HAP-1 (cell line): ENCODE data around the gene PEX14.
"Not testable (repeated sequence)": the region's sequence is repeated elsewhere in the genome, so short reads cannot be mapped to it uniquely, and the experiment has no call there.

Source experiments
- DNase-seq, 2 experiments: peaks; one replicate each; pipeline ENCODE4 v3.0.0-alpha.2; 2016 to 2020; ENCODE audit warnings: low spot score in 2 of 2
- H3K27me3 ChIP-seq: fragments of 250-450 bp; sonication (Bioruptor Pico); 2 replicates; pipeline ENCODE4 v1.5.1; 2020; ENCODE audit warnings: low read depth, mild to moderate bottlenecking, moderate library complexity
- H3K36me3 ChIP-seq: fragments of 250-450 bp; sonication (Bioruptor Pico); replicated peaks from 2 replicates; pipeline ENCODE4 v1.5.1; 2020; ENCODE audit warnings: mild to moderate bottlenecking
- H3K4me1 ChIP-seq: fragments of 250-450 bp; sonication (Bioruptor Pico); 2 replicates; pipeline ENCODE4 v1.5.1; 2020; ENCODE audit warnings: mild to moderate bottlenecking
- H3K4me3 ChIP-seq: fragments of 250-450 bp; sonication (Bioruptor Pico); 2 replicates; pipeline ENCODE4 v1.5.1; 2020; ENCODE audit warnings: mild to moderate bottlenecking, moderate library complexity
- H3K9me3 ChIP-seq: fragments of 250-450 bp; sonication (Bioruptor Pico); 2 replicates; pipeline ENCODE4 v1.5.1; 2020; ENCODE audit warnings: mild to moderate bottlenecking, moderate library complexity
- in situ Hi-C: fragments of 300-500 bp; cut with MboI; formaldehyde crosslinking; loops from 3 replicates; pipeline ENCODE4 v1.14.3; 2020; ENCODE audit warnings: low sequenced_read_pairs, inconsistent platforms, mixed read lengths

The PEX14 gene

GRCh38 chr1:10459184-10459583 lies 15.6 kb upstream of the PEX14 start:
- Histone ChIP-seq H3K27me3 (no peaks in the 10 kb centered on the region), H3K9me3 (no peaks in the 10 kb centered on the region), H3K4me3 (no peak overlapping the region), H3K4me1 (no peaks in the 10 kb centered on the region), H3K36me3 (peaks cover 47% of the 10 kb centered on the region)
- no peak for DNase-seq
- in situ Hi-C loops: no loop called here

GRCh38 chr1:10467078-10467477 lies 7.7 kb upstream of the PEX14 start:
- no peak overlapping the region for H3K4me3 ChIP-seq
- H3K27me3 ChIP-seq: no peaks in the 10 kb centered on the region
- in situ Hi-C loops: no loop called here
- H3K36me3 ChIP-seq: peaks cover 71% of the 10 kb centered on the region
- no peaks in the 10 kb centered on the region for H3K4me1 ChIP-seq
- no peak for DNase-seq
- H3K9me3 ChIP-seq: no peaks in the 10 kb centered on the region

DNA sequence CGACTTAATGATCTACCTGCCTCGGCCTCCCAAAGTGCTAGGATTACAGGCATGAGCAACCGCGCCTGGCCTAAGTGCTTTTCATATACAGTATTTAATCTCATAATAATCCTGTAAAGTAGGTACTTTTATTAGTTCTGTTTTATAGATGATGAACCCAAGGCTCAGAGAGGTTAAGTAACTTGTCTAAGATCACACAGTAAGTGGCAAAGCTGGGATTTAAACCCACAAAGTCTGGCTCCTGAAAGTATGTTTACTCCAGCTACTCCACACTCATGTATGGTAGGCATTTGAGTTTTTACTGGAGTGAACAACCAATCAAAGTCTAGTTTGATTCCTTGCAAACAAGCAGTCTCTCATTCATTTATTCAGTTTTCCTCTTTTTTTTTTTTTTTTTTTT lies 4.7 kb upstream of the PEX14 start:
- H3K9me3 ChIP-seq: no peaks in the 10 kb centered on the region
- DNase-seq: no peak
- no peaks in the 10 kb centered on the region for H3K27me3 ChIP-seq
- peaks cover 13% of the 10 kb centered on the region for H3K4me1 ChIP-seq
- H3K36me3 ChIP-seq: peaks cover 42% of the 10 kb centered on the region
- no peak overlapping the region for H3K4me3 ChIP-seq
- in situ Hi-C loops: no loop called here

DNA sequence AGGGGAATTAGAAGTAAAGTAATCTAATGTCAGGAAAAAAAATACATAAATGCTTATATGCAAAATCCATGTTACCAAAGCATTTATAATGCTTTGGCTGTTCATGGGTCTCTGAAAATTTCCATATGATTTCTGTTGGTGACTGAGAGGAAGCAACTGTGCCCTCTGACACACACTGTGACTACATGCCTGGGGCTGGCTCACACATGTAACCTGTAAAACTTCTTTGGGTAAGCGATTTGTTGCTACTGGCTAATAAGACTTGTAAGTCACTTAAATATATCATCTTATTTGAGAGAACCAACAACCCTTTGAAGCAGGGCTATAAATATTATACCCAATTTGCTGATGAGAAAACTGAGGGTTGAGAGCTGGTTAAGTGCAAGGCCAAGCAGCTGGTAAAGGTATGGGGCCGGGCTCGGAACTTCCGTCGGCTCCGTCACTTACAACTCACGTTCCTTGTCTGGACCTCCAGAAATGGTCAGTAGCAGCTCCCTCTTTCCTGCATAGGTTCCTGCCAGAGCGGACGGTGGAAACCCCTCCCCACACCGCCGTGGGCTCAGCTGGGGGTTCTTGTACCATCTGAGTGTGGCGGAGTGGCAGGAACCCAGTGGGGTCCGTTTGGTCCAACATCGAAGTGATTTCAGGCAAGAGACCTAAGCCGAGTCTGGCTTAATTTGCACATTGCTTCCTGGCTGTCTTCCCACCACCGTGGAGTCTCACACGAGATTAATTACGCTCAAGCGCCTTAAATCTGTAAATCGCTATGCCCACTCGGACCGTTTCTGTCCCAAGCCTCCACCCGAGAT lies 3.1 kb upstream of the PEX14 start:
- no peaks in the 10 kb centered on the region for H3K9me3 ChIP-seq
- H3K4me3 ChIP-seq: peak overlapping the region; percentile 71
- H3K27me3 ChIP-seq: no peaks in the 10 kb centered on the region
- in situ Hi-C loops: no loop called here
- DNase-seq: peak in 1 of 2 experiments; percentile 28
- peaks cover 19% of the 10 kb centered on the region for H3K4me1 ChIP-seq
- peaks cover 26% of the 10 kb centered on the region for H3K36me3 ChIP-seq

DNA sequence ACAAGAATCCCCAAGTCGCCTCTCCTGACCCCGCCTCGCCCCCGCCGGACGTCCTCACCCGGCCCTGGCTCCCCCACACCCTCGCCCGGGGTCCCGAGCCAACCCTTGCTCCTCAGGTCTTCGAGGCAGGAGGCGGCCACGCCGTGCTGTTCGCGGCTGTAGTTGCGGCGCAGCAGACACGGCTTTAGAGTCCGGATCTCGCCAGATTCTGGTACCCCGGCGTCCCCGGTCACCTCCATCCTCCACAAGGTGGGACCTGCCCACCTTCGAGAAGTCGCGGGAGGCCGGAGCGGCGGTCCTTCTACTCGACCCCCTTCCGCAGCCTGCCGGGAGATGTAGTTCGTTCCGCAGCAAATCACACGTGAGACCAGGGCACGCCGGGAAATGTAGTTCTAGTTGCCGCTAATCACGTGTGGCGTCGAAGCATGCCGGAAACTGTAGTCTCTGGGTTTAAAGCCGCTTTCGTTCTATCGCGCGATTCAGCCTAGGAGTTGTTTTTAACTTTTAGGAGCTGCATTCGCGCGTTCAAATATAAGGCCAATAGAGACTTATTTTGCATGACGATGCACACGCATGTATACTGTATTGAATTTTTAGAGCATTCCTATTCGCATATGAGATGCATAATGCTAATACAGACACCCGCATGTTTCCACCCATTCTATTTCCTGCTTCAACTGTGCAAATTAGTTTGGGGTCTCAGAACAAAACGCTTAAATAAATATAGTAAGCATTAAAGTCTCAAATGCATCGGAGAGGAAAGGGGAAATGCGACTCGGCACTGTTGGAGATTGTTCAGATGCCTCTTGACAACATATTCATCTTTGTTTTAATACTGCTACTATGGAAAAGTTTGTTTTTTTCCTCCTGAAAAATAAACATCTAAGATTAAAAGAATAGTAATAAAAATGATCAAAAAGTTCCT lies 2.3 kb upstream of the PEX14 start, which contains the start of gene DFFA:
DFFA (minus strand) TSS at position 310 of the 925 bp plus-strand sequence; CDS start at position 239, 71 bp downstream.
- in situ Hi-C loops: no loop called here
- Histone ChIP-seq H3K9me3 (no peaks in the 10 kb centered on the region), H3K4me3 (peak within 1 kb of the TSS; percentile 71), H3K4me1 (peaks cover 19% of the 10 kb centered on the region), H3K27me3 (no peaks in the 10 kb centered on the region), H3K36me3 (peaks cover 20% of the 10 kb centered on the region)
- peak; percentile 96 to 97 for DNase-seq

GRCh38 chr1:10473145-10473765 lies 1.5 kb upstream of the PEX14 start:
- Histone ChIP-seq H3K4me3 (no peak overlapping the region), H3K27me3 (no peaks in the 10 kb centered on the region), H3K9me3 (no peaks in the 10 kb centered on the region), H3K36me3 (peaks cover 13% of the 10 kb centered on the region), H3K4me1 (peaks cover 19% of the 10 kb centered on the region)
- in situ Hi-C loops: no loop called here
- DNase-seq: no peak

- DNase-seq, H3K9me3 ChIP-seq, H3K36me3 ChIP-seq, in situ Hi-C loops, H3K27me3 ChIP-seq: not testable (repeated sequence)
- H3K4me1 ChIP-seq: peaks cover 19% of the 10 kb centered on the region
- peak overlapping the region; percentile 84 for H3K4me3 ChIP-seq
Measured at GRCh38 chr1:10474309-10474612, 489 bp upstream of the PEX14 start.

- Histone ChIP-seq H3K4me3 (peak overlapping the region; percentile 84), H3K4me1 (peaks cover 19% of the 10 kb centered on the region), H3K27me3 (no peaks in the 10 kb centered on the region), H3K9me3 (no peaks in the 10 kb centered on the region), H3K36me3 (no peaks in the 10 kb centered on the region)
- in situ Hi-C loops: loop anchor here (25.0 kb wide), 1 partner anchor 88 kb away; the partner anchor contains the start of gene PGD
- DNase-seq: no peak
Measured at GRCh38 chr1:10475510-10475909, 760 bp downstream of the PEX14 start.

DNA sequence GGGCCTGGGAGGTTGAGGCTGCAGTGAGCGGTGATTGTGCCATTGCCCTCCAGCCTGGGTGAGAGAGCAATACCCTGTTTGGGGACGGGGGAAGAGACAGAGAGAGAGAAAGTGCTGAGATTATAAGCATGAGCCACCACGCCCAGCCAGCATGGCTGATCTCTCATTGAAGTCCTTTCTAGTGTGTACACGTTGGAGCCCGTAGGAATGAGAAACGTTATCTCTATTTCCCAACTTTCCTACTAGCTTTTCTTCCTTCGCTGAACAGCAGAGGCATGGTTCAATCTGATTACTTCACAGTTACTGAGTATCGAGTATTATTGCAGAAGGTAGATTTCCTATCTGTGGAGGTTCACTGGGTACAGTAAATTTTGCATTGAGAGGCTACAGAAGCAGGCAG lies 4.5 kb downstream of the PEX14 start:
- H3K36me3 ChIP-seq: no peaks in the 10 kb centered on the region
- H3K4me1 ChIP-seq: peaks cover 8% of the 10 kb centered on the region
- DNase-seq: no peak
- in situ Hi-C loops: loop anchor here (25.0 kb wide), 1 partner anchor 92 kb away; the partner anchor contains the start of gene PGD
- H3K4me3 ChIP-seq: no peak overlapping the region
- no peaks in the 10 kb centered on the region for H3K9me3 ChIP-seq
- no peaks in the 10 kb centered on the region for H3K27me3 ChIP-seq

- in situ Hi-C loops: loop anchor here (25.0 kb wide), 1 partner anchor 93 kb away; the partner anchor contains the start of gene PGD
- Histone ChIP-seq H3K9me3 (no peaks in the 10 kb centered on the region), H3K36me3 (no peaks in the 10 kb centered on the region), H3K4me3 (no peak overlapping the region), H3K4me1 (peaks cover 6% of the 10 kb centered on the region), H3K27me3 (no peaks in the 10 kb centered on the region)
- no peak for DNase-seq
Measured at GRCh38 chr1:10480614-10481013, 5.9 kb downstream of the PEX14 start.

GRCh38 chr1:10484521-10484920 lies 9.8 kb downstream of the PEX14 start:
- no peaks in the 10 kb centered on the region for H3K27me3 ChIP-seq
- H3K4me3 ChIP-seq: no peak overlapping the region
- in situ Hi-C loops: loop anchor here (25.0 kb wide), 1 partner anchor 97 kb away; the partner anchor contains the start of gene PGD
- H3K4me1 ChIP-seq: peaks cover 3% of the 10 kb centered on the region; the same call in 1 of the 2 replicates
- H3K36me3 ChIP-seq: no peaks in the 10 kb centered on the region
- no peak for DNase-seq
- H3K9me3 ChIP-seq: peaks cover 4% of the 10 kb centered on the region; the same call in 1 of the 2 replicates

- in situ Hi-C loops: loop anchor here (25.0 kb wide), 1 partner anchor 102 kb away; the partner anchor contains the start of gene PGD
- peaks cover 23% of the 10 kb centered on the region for H3K4me1 ChIP-seq
- no peaks in the 10 kb centered on the region for H3K27me3 ChIP-seq
- H3K4me3 ChIP-seq: no peak overlapping the region
- no peaks in the 10 kb centered on the region for H3K36me3 ChIP-seq
- peaks cover 4% of the 10 kb centered on the region; the same call in 1 of the 2 replicates for H3K9me3 ChIP-seq
- DNase-seq: no peak
Measured at GRCh38 chr1:10489291-10490055, 14.7 kb downstream of the PEX14 start.
